ENCODE measurements around the gene CTXN1.
"Not testable (repeated sequence)": the region's sequence is repeated elsewhere in the genome, so short reads cannot be mapped to it uniquely, and the experiment has no call there.

CTXN1 gene

DNA sequence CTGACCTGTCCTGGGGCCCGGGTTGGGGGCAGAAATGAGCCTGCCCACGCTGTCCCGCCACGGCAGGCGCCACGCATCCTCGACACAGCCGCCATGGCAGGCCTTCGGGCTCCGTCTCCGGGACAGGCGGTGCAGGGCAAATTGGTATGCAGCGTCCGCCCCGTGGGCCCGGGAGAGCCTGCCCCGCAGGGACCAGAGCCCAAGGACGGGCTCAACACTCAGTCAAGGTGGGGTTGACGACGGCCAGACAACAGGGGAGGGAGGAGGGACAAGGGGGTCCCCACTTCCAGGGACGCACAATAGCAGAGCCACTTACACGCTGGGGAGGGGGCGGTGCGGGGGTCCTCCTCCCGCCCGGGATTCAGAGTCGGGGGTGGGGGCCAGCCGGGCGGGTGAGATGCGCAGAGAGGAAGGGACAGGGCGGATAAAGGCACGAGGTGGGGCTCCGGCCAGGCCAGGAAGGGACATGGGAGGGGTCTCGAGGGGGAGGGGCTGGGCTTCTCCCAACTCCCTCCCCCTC, 1.2 kb downstream of the CTXN1 start:
- no peak for DNase-seq

DNA sequence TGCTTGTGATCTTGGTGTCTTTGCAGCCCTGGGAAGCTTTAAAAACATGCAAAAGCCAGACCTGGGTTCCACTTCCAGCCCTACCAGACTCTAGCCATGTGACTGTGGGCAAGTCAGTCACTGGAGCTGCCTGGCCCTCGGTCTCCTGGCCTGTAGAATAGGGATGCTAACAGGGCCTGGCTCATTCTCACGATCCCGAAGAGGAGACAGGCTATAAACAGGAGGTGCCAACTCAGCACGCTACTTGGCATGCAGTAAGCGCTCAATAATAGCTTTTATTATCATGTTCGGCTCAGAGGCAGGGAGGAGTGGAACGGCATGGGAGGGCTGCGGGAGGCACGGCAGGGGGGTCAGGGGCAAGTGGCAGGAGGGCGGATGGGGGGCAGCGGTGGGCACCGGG, 1.7 kb downstream of the CTXN1 start:
- no peak for DNase-seq

DNA sequence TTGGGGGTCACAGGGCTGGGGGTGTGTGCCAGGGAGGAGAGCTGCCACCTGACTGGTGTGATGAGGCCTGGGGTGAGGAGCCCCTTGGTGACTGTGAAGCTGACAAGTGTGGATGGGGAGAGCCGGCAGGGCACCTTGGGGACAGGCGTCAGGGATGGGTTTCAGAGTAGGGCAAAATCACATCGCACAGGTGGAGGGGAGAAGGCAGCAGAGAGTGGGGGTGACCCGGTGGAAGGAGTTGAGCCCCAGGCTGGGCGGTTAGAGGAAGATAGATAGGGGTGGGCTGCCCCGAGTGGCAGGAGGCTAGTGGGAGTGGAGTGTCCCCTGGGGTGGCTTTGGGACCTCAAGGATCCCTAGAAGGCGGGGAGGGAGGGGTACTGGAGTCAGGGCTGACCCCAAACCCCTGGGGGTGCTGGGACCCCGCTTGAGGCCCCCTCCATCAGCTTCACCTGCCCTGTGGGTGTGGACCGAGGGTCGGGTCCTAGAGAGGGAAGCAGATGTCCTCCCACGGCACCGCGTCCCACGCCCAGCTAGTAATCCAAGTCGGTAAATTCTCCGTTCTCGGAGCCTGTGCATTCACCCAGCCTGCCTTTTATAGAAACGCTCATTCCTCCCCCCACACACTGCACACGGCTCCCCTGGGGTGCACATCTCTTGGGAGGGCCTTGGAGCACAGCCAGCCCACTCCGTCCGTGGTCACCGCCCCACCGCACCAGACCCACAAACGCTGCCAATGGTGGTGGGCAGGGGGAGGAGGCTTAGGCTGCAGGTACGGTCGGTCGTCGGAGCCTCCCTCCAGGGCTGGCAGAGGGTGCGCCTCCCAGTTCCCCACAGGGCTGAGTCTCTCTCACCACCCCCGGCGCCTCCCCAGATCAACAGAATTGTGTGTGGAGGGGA, 2.4 kb downstream of the CTXN1 start:
- DNase-seq = no peak

DNA sequence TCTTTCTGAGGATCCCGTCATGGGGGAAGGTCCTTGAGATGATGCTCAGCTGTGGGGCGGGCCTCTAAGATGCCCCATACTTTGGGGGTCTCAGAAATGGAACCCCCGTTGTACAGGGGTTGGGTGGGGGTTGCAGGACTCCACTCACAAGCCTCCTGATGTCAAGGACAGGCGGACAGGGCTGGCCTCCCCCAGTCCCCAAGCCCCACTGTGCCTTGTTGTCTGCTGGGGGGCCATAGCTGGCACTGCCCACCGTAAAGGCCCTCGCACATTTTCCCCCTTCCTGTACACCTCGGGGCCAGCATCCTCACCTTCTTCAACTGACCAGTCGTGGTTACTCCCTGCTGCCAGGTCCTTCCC, 3.1 kb downstream of the CTXN1 start:
- DNase-seq = no peak

DNA sequence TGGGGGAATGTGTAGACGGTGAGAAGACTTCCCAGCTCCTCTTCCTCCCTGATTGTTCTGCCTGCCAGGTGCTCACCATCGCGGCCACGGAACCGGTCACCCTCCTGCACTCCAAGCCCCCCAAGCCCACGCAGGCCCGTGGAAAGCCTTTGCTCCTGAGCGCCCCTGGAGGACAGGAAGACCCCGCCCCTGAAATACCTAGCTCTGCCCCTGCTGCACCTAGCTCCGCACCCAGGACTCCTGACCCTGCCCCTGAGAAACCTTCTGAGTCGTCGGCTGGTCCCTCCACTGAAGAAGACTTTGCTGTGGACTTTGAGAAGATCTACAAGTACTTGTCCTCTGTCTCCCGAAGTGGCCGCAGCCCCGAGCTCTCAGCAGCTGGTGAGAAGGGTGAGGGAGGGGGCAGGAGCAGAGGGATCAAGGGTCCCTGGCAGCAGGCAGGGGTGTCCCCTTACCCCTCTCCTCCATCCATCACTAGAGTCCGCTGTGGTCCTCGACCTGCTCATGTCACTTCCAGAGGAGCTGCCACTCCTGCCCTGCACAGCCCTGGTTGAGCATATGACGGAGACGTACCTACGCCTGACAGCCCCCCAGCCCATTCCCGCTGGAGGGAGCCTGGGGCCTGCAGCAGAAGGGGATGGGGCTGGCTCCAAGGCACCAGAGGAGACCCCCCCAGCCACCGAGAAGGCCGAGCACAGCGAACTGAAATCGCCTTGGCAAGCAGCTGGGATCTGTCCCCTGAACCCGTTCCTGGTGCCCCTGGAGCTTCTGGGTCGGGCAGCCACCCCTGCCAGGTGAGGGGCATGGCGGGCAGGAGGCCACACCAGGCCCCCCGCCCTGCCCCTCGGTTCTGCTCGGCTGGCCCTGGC, 3.7 kb downstream of the CTXN1 start:
- no peak for DNase-seq

DNA sequence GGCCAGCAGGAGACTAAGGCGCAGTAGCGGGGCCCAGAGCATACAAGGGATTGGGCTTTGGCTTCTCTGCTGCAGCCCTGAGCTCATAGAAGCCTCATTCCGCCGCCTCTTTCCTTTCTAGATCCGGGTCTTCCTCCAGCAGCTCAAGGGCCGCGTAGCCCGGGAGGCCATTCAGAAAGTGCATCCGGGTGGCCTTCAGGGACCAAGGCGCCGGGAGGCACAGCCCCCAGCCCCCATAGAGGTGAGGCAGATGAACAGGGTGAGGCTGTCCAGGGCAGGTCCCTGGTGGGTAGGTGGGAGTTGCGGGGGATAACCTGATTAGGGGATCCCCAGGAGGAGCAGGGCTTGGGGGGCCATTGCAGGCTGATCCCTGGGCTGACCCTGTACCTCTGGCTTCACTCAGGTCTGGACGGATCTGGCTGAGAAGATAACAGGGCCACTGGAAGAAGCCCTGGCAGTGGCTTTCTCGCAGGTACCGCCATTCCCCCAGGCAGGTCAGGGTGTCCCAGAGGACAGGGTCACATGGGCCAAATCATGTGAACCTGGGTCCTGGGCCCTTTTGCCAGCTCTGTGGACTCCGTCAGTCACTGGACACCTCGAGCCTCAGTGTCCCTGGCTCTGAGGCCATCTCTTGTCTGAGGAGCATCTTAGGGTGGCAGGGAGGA, 4.5 kb downstream of the CTXN1 start:
- no peak for DNase-seq

DNA sequence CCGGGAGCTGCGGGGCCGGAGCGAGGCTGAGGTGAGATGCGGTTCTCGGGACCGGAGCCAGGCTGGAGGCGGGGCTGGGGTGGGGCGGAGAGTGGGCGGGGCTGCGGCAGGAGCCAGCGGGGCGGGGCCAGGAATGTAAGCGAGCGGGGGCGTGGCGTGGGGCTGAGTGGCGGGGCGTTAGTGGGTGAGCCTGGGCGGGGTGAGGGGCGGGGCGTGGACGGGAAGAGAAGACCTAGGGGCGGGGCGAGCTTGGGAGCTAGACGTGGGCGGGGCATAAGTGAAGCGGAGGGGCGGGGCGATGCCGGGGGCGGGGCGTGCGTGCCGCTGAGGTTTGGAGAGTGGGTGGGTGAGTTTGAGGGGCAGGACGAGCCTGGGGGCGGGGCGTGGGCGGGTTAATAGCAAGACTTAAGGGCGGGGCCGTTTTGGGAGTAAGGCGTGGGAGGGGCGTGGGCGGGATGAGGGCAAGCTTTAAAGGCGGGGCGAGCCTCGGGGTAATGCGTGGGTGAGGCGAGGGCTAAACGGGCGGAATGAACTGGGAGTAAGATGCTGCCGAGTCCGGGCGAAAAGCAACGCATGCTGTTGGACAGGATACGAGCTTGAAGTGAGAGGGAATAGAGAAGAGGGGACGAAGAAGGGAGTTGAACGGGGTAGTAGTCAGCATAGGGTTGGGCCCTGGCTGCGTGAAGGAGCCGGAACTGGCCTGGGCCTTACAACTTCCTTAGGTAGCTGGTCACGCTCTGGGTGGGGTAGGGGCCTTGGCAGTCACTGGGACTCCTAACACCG, 5.2 kb downstream of the CTXN1 start:
- peak; percentile 100 for DNase-seq

DNA sequence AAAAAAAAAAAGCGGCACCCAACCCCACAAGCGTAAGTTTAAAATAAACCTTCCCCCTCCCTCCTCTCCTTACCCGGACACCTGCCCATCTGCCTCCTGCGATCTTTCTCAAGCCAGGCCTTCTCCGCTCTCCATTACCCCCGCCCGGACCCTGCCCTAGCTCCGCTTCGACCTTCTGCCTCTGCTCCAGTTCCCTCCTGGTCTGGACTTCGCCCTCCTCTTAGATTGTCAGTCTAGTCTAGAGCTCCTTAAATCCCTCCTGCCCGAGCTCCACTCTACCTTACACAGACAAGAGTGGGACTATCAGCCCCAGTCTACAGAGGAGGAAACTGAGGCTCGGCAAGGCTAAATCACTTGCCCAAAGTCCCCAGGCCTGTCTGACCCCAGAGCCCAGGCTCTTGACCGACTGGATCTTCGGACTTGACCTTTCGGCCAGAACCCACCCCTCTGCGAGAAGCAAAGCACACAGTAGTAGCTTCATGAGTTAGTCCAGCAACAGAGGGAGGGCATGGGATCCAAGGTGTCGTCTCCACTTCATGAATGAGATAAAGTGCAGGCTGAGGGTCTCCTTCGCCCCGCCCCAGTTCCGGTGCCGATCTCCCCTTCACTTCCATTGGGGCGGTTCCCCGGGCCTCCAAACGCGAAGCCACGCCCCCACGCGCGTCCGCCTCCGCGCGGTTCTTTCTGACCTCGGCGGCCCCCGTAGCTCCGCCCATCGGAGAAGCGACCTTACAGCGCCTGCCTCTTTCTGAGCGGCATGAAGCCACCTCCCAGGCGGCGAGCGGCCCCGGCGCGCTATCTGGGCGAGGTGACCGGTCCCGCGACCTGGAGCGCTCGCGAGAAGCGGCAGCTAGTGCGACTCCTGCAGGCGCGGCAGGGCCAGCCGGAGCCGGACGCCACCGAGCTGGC, 6.1 kb downstream of the CTXN1 start, which contains the start of gene SNAPC2:
Gene SNAPC2 (plus strand): TSS at position 729 of the 909 bp plus-strand sequence. CDS start 29 bp downstream, at position 758.
- peak; percentile 95 for DNase-seq

DNA sequence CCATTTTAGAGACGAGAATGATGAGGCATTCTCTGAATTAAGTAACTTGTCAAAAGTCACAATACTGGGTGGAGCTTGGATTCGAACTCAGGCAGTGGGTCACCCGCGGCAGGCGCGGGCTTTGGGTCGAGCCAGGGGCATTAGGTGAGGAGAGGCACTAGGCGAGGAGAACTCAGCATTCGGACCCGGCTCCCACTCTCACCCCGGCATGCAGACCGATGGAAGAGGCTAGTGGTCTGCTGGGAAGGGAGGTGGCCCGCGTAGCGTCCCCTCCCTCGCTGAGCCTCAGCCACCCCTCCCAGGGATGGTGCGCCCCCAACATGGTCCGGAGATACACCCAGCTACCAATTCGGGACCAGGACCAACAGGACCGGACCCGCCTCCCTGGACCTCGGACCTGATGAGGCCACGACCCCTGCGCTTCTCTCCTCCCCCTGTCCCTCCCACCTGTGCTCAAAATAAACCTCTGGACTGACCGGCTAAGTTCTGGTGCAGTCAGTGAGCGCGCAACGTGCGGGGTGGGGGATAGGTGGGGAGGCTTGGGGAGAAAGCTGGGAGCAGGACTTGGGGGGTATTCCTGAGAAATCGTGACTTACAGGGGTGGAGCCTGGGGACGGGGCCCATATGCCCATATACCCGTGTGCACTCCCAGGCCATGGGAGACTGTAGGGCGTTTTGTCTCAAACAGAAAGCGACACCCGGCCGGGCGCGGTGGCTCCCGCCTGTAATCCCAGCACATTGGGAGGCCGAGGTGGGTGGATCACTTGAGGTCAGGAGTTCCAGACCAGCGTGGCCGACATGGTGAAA, 7.1 kb downstream of the CTXN1 start:
- DNase-seq = no peak

DNA sequence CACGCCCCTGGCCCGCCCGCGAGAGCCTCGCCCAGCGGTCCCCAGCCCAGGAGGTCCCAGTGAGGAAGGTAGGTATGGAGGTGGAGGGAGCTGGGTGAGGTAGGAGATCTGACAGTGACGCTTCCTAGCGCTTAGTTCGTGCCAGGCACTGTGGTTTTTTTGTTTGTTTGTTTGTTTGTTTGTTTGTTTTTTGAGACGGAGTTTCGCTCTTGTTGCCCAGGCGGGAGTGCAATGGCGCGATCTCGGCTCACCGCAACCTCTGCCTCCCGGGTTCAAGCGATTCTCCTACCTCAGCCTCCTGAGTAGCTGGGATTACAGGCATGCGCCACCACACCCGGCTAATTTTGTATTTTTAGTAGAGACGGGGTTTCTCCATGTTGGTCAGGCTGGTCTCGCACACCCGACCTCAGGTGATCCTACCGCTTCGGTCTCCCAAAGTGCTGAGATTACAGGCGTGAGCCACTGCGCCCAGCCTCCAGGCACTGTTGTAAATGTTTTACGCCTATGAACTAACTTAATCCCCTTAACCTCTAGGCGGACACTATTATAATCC, 7.8 kb downstream of the CTXN1 start:
- DNase-seq = not testable (repeated sequence)

DNA sequence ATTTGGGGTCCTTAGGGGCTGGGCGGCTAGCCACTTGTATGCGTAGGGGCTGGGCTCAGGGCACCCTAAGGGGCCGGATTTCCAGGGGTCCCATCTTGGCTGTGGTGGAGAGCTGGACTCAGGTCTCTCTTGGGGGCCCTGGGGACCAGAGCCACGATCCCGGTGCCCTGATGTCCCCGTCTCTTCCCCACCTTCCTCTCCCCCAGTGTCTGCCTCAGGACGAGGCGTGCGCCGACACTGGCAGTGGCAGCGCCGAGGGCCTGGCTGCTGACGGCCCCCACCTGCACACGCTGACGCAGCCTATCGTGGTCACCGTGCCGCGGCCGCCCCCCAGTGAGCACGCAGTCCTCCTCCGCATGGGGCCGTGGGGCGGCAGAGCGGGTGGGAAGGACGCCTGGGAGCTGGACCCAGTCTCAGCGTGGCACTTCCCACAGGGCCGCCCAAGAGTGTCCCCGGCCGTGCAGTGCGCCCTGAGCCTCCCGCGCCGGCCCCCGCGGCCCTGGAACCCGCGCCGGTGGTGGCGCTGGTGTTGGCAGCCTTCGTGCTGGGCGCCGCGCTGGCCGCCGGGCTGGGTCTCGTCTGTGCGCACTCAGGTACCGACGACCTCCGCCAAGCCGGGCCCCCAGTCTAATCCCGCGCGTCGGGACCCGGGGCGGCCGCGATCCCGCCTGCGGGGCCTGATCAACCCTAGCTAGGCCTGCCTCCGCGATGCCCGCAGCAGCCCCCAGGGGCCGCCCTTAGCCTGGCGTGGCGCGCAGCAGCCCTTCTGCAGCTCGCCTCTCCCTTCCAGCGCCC, 8.5 kb downstream of the CTXN1 start:
- DNase-seq = peak; percentile 53 to 61

DNA sequence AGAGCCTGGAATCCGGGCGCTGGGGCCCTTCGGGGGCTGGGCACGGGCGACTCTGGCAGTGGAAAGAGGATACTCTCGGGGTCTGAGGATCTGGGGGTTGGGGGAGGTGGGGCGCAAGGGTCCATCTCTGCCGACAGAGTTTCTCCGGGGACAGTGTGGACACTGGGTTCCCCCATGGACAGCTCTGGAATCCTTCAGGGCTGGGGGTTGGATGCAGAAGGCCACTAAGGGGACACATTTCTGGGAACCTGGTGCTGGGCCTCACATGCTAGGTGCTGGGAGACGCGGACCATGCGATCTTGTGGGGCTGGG, 9.0 kb downstream of the CTXN1 start:
- no peak for DNase-seq

DNA sequence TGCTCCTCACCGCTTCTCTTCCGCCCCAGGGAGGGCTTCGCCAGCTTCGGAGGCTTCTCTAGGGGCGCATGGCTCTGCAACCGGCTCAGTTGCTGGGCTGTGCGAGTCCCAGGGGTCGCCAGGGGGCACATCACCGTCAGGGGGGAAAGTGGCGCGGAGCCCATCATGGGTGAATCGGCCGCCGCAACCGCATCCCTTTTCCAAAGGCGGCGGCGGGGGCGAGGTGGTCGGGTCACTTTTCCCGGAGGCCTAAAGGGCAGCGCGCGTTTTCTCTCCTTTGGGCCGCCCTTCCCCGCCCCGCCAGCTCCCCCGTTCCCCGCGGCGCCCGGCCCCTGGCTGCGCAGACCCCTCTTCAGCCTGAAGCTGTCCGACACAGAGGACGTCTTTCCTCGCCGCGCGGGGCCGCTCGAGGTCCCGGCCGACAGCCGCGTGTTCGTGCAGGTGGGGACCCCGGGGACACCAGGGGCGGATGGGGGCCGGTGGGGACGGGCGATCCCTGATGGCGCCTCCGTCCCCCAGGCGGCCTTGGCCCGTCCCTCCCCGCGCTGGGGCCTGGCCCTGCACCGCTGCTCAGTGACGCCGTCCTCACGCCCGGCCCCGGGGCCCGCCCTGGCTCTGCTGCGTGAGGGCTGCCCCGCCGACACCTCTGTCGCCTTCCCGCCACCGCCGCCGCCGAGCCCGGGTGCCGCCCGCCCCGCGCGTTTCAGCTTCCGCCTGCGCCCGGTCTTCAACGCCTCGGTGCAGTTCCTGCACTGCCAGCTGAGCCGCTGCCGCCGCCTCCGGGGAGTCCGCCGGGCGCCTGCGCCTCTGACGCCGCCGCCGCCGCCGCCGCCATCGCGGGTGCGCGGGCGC, 9.6 kb downstream of the CTXN1 start:
- peak; percentile 39 to 56 for DNase-seq

DNA sequence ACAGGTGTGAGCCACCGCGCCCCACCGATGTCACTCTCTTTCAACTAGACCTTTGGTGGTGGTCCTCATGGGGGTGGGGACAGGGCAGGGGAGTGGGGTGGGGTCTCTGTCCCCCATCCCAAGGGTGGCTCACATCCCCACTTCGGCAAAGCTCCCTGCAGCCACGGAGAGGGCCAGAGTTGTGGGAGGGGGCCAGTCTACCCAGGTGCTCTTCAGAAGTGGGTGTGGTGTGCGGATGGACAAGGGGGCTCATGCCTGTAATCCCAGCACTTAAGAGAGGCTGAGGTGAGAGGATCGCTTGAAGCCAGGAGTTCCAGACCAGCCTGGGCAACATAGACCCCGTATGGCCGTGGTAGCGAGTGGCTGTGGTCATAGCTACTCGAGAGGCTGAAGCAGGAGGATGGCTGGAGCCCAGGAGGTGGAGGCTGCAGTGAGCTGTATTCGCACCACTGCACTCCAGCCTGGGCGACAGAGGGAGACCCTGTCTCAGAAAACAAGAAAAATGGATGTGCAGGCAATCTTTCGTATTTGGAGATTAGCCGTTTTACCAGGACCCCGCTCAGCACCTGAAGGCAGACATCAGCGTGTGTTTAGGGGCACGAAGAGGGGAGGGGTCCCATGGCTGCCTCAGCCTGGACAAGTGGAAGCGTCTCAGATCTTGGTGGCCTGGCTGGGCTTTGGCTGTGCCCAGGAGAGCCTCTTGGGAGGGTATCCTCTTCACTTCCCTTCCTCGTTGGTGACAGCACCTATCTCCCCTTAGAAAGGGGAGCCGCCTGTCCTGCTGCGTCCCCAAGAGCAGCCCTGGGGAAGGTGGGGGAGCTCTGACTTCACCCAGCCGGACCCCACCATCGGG, 10.5 kb downstream of the CTXN1 start:
- no peak for DNase-seq

DNA sequence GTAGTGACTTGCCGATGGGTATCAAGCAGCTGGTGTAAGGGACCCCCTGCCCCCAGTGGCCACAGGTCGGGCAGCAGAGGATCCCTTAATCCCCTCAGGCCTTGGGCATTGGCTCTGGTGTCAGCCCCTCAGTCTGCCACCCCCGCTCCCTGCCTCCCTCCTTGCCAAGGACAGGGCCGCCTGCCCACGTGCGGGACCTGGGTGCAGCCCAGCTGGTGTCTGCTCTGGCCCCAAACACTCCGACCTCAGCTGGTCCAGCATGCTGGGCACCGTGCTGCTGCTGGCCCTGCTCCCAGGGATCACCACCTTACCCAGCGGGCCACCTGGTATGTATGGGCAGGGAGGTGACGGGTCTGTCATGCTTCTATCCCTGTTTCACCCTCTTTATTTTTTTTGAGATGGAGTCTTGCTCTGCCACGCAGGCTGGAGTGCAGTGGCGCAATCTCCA, 11.3 kb downstream of the CTXN1 start, which contains the start of gene TGFBR3L:
Gene TGFBR3L (plus strand): TSS at position 233 of the 448 bp plus-strand sequence.
- DNase-seq = no peak

DNA sequence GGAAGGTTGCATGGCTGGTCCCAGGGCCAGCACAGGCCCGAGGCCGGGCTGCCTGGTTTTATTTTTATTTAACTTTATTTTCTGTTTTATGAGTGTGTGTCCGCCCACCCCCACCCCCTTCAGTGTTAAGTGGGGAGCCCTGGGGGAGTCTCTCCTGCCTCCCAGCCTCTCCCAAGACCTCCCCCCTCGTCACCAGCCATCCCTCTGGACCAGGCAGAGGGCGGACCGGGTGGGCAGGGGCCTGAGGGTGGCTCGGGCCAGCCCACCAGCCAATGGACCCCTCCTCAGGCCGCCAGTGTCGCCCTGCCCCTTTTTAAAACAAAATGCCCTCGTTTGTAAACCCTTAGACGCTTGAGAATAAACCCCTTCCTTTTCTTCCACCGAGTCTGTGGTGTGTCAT, 11.8 kb downstream of the CTXN1 start:
- no peak for DNase-seq

DNA sequence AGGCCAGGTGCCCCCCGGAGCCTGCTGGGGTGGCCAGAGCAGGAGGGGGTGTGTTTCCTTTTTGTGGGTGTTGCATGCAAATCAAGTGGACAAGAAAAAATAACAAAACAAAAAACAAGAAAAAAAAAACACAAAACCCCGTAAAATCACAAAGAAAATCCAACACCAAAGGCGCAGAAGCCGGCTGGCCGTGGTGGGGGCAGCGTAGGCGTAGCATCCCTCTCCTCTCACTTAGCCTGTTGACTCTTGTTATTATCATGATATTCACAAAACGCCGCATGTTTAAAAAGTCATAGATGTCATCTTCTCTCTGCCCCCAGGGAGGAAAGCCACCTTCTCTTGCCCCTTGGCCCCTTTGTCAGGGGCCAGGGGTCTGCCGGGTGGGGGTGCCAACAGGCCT, 12.3 kb downstream of the CTXN1 start:
- no peak for DNase-seq
